ENCODE measurements around the gene PACC1. TPM values are rescaled to one million over a fixed set of nuclear protein-coding genes. Genes with fewer than 3 reads are reported as not detected.

Gene PACC1
- total RNA-seq, 1 donor from 2014 or later: 15.3 TPM

DNA sequence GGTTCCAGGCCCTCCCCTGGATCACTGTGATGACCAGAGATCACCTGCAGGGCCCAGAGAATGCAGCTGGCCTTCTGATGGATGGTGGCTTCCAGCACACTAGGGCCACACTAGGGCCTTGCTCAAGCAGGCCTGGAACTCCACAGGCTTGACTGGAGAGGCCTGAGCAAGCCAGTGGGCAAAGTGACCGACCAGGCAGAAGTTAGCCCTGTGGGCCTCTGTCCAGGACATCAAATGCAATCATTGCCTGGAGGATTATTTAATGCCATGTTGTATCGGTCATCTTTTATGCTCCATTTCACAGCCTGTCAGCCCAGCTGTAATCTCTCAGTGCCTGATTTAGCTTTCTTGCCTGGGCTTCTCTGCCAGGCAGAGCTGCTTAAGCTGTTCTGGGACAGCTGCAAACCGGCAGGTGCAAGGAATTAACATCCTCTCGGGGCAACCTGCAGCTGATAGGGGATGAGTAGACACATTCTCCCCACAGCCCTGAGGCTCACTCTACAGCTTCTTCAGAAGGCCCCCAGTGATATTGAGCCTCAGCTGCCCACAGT is 35.7 kb upstream of the PACC1 start:
- Mint-ChIP-seq H3K27me3 (ENCODE audit: unreplicated experiment) (peaks cover 4% of the 10 kb centered on the region), H3K9me3 (ENCODE audit: unreplicated experiment) (no peaks in the 10 kb centered on the region), H3K27ac (ENCODE audit: unreplicated experiment) (no peak overlapping the region), H3K4me1 (ENCODE audit: unreplicated experiment) (no peaks in the 10 kb centered on the region), H3K4me3 (ENCODE audit: unreplicated experiment) (no peak overlapping the region), H3K36me3 (ENCODE audit: low read depth, unreplicated experiment) (no peaks in the 10 kb centered on the region)
- no peak for DNase-seq (ENCODE audit: low spot score)
- TF ChIP-seq, protein P1, sequence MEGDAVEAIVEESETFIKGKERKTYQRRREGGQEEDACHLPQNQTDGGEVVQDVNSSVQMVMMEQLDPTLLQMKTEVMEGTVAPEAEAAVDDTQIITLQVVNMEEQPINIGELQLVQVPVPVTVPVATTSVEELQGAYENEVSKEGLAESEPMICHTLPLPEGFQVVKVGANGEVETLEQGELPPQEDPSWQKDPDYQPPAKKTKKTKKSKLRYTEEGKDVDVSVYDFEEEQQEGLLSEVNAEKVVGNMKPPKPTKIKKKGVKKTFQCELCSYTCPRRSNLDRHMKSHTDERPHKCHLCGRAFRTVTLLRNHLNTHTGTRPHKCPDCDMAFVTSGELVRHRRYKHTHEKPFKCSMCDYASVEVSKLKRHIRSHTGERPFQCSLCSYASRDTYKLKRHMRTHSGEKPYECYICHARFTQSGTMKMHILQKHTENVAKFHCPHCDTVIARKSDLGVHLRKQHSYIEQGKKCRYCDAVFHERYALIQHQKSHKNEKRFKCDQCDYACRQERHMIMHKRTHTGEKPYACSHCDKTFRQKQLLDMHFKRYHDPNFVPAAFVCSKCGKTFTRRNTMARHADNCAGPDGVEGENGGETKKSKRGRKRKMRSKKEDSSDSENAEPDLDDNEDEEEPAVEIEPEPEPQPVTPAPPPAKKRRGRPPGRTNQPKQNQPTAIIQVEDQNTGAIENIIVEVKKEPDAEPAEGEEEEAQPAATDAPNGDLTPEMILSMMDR (IDR thresholded peaks at IDR 0.05; ENCODE audit: unreplicated experiment): no peak

DNA sequence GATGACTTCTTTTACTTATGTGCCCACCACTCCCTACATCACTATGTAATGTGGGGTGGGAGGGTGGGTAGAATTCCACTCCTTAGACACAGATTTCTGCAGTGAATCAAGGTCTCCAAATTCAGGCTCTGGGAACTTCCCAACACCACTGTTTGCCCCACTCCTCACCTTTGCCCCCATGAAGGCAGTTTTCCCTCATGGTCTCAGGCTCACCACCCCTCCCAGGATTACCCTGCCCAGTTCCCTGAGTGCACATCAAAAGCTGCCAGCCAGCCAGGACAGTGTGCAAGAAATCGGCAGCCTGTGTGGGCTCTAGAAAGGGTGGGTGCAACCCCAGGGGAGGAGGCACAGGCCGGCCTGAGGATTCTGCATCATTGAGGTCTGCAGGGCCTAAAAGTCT is 32.8 kb upstream of the PACC1 start:
- no peaks in the 10 kb centered on the region for H3K9me3 Mint-ChIP-seq (ENCODE audit: unreplicated experiment)
- no peak overlapping the region for H3K27ac Mint-ChIP-seq (ENCODE audit: unreplicated experiment)
- DNase-seq (ENCODE audit: low spot score): no peak
- H3K36me3 Mint-ChIP-seq (ENCODE audit: low read depth, unreplicated experiment): peaks cover 4% of the 10 kb centered on the region
- no peak overlapping the region for H3K4me3 Mint-ChIP-seq (ENCODE audit: unreplicated experiment)
- no peaks in the 10 kb centered on the region for H3K4me1 Mint-ChIP-seq (ENCODE audit: unreplicated experiment)
- TF ChIP-seq, protein P1 (IDR thresholded peaks at IDR 0.05; ENCODE audit: unreplicated experiment): no peak
- H3K27me3 Mint-ChIP-seq (ENCODE audit: unreplicated experiment): peaks cover 3% of the 10 kb centered on the region

DNA sequence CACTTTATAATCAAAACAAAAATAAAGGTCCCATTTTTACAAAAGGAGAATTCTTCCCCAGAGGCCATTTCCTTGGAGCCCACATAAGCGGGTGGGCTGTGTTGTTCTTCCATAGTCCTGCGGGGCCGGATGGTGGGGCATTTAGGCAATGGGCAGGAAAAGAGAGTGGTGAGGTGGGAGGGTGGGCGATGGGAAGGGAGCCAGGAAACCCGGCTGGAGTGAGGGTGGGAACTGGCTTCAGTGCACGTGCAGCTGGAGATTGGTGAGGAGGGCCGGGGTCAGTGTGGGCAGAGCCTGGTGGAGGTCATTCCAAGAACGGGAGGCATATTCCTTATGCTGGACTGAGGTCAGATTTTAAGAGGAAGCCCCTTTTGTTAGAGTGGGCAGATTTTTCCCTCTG is 31.6 kb upstream of the PACC1 start:
- H3K27ac Mint-ChIP-seq (ENCODE audit: unreplicated experiment): no peak overlapping the region
- TF ChIP-seq, protein P1 (IDR thresholded peaks at IDR 0.05; ENCODE audit: unreplicated experiment): no peak
- no peak overlapping the region for H3K4me3 Mint-ChIP-seq (ENCODE audit: unreplicated experiment)
- no peaks in the 10 kb centered on the region for H3K4me1 Mint-ChIP-seq (ENCODE audit: unreplicated experiment)
- no peaks in the 10 kb centered on the region for H3K9me3 Mint-ChIP-seq (ENCODE audit: unreplicated experiment)
- H3K36me3 Mint-ChIP-seq (ENCODE audit: low read depth, unreplicated experiment): peaks cover 4% of the 10 kb centered on the region
- peaks cover 3% of the 10 kb centered on the region for H3K27me3 Mint-ChIP-seq (ENCODE audit: unreplicated experiment)
- DNase-seq (ENCODE audit: low spot score): no peak

DNA sequence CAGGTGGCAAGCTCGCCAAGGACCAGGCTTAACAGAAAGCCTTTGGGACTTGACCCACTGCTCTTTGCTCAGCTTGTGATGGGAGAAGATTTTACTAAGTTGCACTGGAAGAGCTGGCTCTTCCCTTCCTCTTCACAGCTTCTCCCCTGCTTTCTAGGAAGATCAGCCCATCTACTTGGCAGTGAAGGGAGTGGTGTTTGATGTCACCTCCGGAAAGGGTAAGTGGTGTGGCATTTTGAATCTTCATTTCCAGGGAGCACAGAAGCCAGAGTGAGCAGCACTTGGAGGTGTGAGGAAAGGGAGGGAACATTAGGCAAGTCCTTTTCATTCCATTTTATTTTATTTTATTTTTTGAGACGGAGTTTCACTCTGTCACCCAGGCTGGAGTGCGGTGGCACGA is 27.7 kb upstream of the PACC1 start:
- Mint-ChIP-seq H3K4me3 (ENCODE audit: unreplicated experiment) (no peak overlapping the region), H3K9me3 (ENCODE audit: unreplicated experiment) (no peaks in the 10 kb centered on the region), H3K4me1 (ENCODE audit: unreplicated experiment) (no peaks in the 10 kb centered on the region), H3K36me3 (ENCODE audit: low read depth, unreplicated experiment) (peaks cover 4% of the 10 kb centered on the region), H3K27me3 (ENCODE audit: unreplicated experiment) (peaks cover 3% of the 10 kb centered on the region), H3K27ac (ENCODE audit: unreplicated experiment) (no peak overlapping the region)
- TF ChIP-seq, protein P1 (IDR thresholded peaks at IDR 0.05; ENCODE audit: unreplicated experiment): no peak
- DNase-seq (ENCODE audit: low spot score): no peak

DNA sequence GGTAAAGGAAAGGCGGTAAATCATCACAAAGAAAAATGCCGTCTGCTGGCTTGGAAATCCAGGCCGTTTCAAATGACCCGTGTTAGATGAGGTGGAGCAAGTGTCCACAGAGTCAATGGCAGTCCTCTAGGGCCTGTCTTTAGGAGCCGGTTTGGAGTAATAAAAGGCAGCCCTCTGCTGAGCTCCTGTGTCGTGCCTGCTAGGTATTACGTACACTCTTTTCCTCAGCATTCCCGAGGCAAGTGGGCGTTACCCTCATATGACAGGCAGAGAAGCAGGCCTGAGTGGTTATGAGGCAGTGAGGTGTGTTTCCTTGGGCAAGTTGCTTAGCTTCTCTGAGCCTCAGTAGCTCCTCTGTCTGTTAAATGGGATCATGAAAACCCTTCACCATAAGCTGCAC is 25.7 kb upstream of the PACC1 start:
- Mint-ChIP-seq H3K27ac (ENCODE audit: unreplicated experiment) (no peak overlapping the region), H3K4me3 (ENCODE audit: unreplicated experiment) (no peak overlapping the region), H3K36me3 (ENCODE audit: low read depth, unreplicated experiment) (peaks cover 4% of the 10 kb centered on the region), H3K4me1 (ENCODE audit: unreplicated experiment) (no peaks in the 10 kb centered on the region), H3K27me3 (ENCODE audit: unreplicated experiment) (peaks cover 3% of the 10 kb centered on the region), H3K9me3 (ENCODE audit: unreplicated experiment) (no peaks in the 10 kb centered on the region)
- TF ChIP-seq, protein P1 (IDR thresholded peaks at IDR 0.05; ENCODE audit: unreplicated experiment): no peak
- DNase-seq (ENCODE audit: low spot score): no peak
